ENCODE data around the gene PRODH. TPM values are rescaled to one million over a fixed set of nuclear protein-coding genes. Genes with fewer than 3 reads are reported as not detected.
"Not testable (repeated sequence)": the region's sequence is repeated elsewhere in the genome, so short reads cannot be mapped to it uniquely, and the experiment has no call there.

PRODH gene
- total RNA-seq, 1 donor, result not detected

DNA sequence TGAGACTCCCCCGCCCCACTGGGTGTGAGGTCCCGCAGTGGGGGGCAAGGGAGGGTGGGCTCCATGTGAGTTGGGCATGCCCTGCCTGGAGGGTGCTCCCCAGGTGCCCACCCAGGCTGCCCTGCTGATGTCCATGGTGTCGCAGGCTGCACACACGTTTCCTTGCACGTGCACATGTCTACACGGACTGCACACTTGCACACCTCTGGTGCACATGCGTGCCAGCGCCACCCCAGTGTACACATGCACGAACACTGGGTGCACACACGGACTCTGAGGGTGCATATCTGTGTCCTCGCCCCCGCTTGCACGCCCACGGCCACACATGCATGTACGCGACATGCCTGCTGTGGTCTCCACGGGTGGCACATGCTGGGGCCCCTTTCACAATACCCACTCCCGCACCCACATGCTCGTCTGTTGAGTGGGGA is 35.2 kb upstream of the PRODH start:
- H3K4me1 ChIP-seq (ENCODE audit: insufficient read depth, low read length), result peaks cover 3% of the 10 kb centered on the region
- H3K9me3 ChIP-seq (ENCODE audit: low read depth, low read length), result no peaks in the 10 kb centered on the region
- H3K27me3 ChIP-seq (ENCODE audit: insufficient read depth, low read length), result peaks cover 5% of the 10 kb centered on the region

DNA sequence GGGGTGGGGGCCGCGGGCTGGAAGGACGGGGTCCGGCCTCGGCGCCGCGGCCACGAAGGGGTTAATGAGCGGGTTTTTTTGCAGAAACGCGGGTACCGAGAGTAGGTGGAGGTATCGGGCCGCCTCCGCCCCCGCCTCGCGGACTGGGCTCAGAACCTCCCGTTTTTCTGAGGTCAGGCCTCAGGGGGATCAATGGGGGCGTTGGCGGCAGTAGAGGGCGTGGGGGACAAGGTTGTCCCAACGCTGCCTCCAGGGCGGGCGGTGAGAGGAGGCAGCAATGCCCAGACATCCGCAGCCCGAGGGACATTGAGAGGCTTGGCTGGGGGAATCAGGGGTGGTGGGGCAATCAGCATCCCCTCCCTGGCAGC is 34.8 kb upstream of the PRODH start:
- Histone ChIP-seq H3K9me3 (ENCODE audit: low read depth, low read length) (no peaks in the 10 kb centered on the region), H3K27me3 (ENCODE audit: insufficient read depth, low read length) (peaks cover 5% of the 10 kb centered on the region), H3K4me1 (ENCODE audit: insufficient read depth, low read length) (peaks cover 3% of the 10 kb centered on the region), H3K4me3 (ENCODE audit: low read length) (no peak overlapping the region)

More for the DNA sequence above, 35.2 kb upstream of the PRODH start:
- H3K4me3 ChIP-seq (ENCODE audit: low read length), result no peak overlapping the region

DNA sequence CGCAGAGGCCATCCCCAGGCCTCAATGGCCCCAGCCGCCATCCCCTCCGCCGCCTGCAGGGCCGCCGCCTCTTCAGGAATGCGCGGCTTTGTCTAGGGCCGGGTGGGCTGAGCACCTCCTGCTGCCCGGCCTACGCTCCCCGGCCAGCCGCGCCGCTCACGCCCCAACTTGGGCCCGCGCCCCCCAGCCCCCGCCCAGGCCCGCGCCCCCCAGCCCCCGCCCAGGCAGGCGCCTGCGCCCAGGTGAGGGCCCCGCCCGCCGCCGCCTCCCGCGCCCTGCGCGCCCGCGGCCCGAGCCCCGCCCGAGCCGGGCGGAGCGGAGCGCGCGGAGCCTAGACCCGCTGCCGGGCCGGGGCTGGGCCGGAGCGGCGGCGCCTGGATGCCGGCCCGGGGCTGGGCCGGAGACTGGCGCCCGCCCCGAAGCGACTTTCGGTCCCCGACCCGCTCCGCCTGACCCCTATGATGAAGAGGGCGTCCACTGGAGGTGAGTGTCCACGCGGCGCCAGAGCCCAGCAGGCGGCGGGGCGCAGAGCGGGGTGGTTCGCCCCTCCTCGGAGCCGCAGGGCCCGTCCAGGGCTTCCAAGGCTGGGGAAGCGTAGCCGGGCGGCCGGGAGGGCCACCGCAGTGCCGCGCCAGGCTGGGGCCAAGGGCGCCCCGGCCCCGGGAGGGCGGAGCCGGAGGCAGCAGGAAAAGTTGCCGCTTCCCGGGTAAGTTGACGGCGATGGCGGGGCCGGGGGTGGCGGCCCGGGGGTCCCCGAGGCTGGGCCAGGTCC is 34.3 kb upstream of the PRODH start:
- Histone ChIP-seq H3K27me3 (ENCODE audit: insufficient read depth, low read length) (peaks cover 5% of the 10 kb centered on the region), H3K9me3 (ENCODE audit: low read depth, low read length) (no peaks in the 10 kb centered on the region), H3K4me3 (ENCODE audit: low read length) (no peak overlapping the region), H3K4me1 (ENCODE audit: insufficient read depth, low read length) (peaks cover 3% of the 10 kb centered on the region)

DNA sequence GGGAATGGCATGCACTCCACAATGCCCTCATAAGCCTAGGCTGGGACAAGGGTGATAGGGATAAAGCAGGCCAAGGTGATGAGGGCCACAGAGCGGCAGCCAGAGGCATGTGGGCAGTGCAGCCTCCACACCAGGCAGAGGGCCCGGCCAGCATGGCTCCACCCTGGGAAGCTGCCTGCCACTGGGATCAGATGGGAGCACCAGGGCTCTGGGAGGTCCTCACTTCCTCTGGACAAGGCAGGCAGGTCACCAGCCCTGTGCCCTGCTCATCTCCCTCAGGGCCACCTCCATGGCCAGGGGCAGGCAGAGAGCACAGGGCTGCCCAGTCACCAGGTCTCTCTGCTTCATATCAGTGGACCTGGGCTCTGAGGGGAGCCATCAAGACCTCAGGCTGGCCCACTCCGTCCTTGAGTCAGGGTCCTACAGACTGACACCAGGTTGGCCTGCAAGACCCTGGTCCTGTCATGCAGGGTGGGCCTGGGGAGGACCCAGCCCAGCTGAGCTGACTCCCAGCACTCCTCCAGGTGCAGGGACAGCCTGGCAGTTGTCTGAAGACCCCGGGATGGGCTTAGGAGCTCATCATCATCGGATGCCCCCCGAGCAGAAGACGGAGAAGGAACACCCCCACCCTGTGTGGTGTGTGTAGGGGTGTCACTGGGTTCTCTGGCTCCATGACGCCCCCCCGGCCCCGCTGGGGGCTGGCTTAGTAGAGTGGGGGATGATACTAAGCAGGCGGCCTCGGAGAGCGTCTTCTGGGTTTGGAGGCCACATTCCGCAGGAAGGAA is 33.3 kb upstream of the PRODH start:
- not testable (repeated sequence) for H3K4me3 ChIP-seq (ENCODE audit: low read length); H3K27me3 ChIP-seq (ENCODE audit: insufficient read depth, low read length); H3K4me1 ChIP-seq (ENCODE audit: insufficient read depth, low read length); H3K9me3 ChIP-seq (ENCODE audit: low read depth, low read length)

DNA sequence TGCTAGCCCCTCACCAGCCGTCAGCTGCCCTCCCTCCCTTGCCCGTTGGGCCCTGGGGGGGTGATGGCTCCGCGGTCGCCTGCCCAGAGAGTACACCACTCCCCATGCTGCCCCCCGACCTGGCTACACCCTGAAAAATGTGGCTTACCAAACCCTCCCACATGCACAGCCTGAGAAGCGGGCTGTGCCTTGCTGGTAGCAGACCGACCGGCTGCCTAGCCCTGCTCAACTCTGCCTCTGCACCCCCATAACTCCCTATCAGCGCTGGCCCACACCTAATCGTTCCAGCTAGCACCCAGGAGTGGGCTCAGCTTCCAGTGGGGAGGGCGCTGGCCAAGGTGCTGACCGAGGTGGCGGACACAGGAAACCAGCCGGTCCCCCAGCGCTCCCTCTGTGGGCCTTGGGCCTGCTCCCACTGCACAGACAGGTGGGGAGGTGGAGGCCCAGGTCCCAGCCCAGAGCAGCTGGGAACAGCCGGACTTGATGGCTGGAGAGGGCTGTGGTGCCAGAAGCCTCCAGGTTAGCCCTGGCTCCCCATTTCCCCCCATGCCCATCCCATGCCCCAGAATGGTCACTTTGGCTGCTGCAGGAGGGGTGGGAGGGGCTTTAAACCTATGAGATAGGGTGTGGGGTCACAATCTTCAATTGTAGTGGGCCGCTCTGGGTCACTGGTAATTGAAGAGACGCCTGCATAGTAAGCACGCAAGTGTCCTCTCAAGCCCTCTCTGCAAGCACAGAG is 32.1 kb upstream of the PRODH start:
- Histone ChIP-seq H3K9me3 (ENCODE audit: low read depth, low read length) (no peaks in the 10 kb centered on the region), H3K27me3 (ENCODE audit: insufficient read depth, low read length) (peaks cover 5% of the 10 kb centered on the region)

DNA sequence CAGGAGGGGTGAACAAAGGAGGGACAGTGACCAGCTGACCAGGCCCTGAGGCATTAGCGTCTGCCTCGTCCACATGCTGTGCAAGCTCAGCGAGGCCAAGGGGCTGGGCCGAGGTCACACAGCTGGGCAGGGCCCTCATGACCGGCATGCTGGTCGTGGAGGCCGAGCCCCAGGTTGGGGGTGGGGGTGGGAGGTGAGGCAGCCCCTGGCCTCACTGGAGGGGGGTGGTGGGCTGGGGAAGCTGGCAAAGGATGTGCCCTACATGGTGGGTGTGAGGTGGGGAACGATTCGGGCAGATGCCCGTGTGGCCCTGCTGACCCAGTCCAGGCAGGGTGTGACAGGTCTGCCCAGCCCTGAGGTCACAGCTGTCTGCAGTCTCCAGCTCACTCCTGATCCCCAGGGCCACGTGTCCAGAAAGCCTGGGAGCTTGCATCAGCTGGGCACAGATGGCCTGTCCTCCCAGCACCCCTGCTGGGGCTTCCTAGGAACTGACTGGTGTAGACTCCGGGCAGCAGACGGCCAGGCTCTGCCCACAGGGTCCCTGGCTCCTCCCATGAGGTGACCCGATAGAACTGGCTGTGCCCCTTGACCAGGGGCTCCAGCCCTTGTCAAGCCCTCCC is 31.4 kb upstream of the PRODH start:
- H3K4me1 ChIP-seq (ENCODE audit: insufficient read depth, low read length); H3K27me3 ChIP-seq (ENCODE audit: insufficient read depth, low read length); H3K9me3 ChIP-seq (ENCODE audit: low read depth, low read length); H3K4me3 ChIP-seq (ENCODE audit: low read length): not testable (repeated sequence)

More for the DNA sequence above, 32.1 kb upstream of the PRODH start:
- H3K4me3 ChIP-seq (ENCODE audit: low read length), result no peak overlapping the region
- peaks cover 3% of the 10 kb centered on the region for H3K4me1 ChIP-seq (ENCODE audit: insufficient read depth, low read length)

DNA sequence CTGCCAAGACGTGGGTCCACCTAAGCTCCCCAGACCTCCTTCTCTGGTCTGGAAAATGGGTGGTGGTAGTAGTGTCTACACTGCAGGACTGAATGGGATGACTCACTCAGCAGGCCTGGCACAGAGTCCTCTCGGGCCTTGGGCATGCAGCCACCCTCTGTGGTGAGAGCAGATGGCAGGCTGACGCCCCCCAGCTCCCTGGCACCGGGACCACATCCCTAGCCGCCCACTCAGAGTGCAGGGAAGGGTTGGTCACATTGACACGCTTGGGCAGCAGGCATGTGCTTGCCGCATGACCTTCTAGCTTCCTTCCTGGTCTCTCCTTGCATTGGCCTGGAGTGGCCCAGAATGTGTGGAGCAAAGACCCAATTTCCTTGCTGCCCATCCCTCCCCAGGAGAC is 30.7 kb upstream of the PRODH start:
- H3K4me1 ChIP-seq (ENCODE audit: insufficient read depth, low read length), result peaks cover 3% of the 10 kb centered on the region
- peaks cover 5% of the 10 kb centered on the region for H3K27me3 ChIP-seq (ENCODE audit: insufficient read depth, low read length)

DNA sequence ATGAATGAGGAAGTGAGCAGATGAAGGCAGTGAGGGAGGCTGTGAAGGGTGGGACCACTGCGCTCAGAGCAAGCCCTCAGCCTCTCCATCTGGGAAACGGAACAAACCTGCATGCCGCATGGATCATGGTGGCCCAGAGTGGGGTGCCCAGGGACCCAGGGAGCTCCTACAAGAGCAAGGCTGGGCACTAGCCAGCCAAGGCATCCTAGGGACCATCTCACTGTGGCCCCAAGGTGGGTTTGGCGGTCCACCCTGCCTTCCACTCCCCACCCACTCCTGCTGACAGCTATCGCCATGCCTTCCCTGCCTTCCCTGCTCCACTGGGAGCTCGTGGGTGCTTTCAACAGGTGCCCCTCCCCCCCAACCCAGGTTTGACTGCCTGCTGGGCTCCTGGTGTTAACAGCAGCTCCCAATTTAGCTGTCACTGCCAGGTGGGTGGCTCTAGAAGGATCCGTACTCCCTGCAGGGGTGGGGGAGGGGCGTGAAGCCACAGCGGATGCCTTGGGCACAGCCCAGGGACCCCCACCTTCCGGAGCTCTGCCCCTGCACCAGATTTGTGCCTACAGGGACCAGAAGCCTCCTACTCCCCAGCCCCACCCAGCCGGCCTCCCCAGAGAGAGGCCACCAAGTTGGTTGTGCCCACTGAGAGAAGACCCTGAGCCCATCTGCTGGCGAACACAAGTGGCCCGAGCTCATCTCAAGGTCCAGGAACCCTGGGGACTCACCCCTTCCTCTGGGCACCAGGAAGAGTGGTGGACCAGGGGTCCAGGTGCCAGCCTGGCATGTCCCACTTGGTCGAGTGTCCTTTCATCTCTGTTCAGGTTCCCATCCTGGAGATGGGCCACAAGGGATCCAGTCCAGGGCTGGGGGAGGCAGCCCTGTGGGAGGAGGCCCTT is 29.7 kb upstream of the PRODH start:
- H3K4me3 ChIP-seq (ENCODE audit: low read length), result no peak overlapping the region
- H3K9me3 ChIP-seq (ENCODE audit: low read depth, low read length), result no peaks in the 10 kb centered on the region
- H3K27me3 ChIP-seq (ENCODE audit: insufficient read depth, low read length), result no peaks in the 10 kb centered on the region
- peaks cover 3% of the 10 kb centered on the region for H3K4me1 ChIP-seq (ENCODE audit: insufficient read depth, low read length)

More for the DNA sequence above, 30.7 kb upstream of the PRODH start:
- no peaks in the 10 kb centered on the region for H3K9me3 ChIP-seq (ENCODE audit: low read depth, low read length)
- no peak overlapping the region for H3K4me3 ChIP-seq (ENCODE audit: low read length)

DNA sequence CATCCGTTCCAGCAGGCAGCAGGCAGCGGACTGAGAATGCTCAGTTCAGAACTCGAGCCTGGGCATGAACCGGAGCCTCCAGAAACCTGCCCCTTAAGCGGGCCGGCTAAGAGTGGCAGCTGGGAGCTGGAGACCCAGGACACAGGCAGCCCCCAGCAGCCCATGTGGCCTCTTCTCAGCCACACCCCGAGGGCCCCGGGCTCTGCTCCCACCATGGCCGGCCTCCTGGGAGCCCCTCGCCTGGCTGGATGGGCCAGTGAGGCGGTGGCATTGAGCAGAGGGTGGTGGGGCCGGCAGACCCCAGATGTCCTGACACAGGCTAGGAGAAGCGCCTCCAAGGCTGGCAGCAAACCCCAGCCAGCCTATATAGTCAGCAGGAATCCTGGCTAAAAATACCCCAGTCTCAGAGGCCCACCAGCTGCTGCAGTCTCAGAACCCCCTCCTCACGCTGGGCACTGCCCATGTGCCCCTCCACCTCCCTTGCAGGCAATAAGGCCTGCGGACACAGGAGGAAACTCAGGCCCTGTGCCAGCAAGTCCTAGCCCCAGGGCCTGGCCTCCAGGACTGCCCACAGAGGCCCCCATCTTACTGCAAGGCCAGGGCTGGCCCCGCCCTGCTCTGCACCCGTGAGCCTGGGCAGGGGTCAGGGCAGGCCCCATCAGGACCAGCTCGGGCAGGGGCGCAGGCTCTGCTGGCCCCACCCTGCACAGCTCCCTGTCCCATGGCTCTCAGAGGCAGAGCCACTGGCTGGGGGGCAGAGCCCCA is 28.6 kb upstream of the PRODH start:
- not testable (repeated sequence) for H3K9me3 ChIP-seq (ENCODE audit: low read depth, low read length); H3K27me3 ChIP-seq (ENCODE audit: insufficient read depth, low read length); H3K4me1 ChIP-seq (ENCODE audit: insufficient read depth, low read length); H3K4me3 ChIP-seq (ENCODE audit: low read length)

DNA sequence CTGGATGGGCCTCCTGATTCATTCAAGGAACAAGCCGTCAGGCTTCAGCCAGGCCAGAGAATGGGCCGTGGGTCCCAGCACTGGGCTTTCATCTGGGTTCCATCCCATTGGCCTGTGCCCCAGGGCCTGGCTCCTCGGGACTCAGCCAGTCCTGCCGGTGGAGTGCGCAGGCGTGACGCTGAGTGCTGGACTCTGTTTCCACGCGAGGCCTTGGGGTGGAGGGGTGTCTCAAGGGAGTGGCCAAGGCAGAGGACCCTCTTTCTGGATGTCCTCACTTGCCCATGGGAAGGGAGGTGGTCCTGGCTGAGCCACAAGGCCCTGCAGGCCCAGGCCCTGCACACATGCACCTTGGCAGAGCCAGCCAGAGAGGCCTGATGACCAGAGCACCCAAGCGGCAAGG is 28.0 kb upstream of the PRODH start:
- H3K4me1 ChIP-seq (ENCODE audit: insufficient read depth, low read length); H3K9me3 ChIP-seq (ENCODE audit: low read depth, low read length); H3K27me3 ChIP-seq (ENCODE audit: insufficient read depth, low read length); H3K4me3 ChIP-seq (ENCODE audit: low read length): not testable (repeated sequence)

DNA sequence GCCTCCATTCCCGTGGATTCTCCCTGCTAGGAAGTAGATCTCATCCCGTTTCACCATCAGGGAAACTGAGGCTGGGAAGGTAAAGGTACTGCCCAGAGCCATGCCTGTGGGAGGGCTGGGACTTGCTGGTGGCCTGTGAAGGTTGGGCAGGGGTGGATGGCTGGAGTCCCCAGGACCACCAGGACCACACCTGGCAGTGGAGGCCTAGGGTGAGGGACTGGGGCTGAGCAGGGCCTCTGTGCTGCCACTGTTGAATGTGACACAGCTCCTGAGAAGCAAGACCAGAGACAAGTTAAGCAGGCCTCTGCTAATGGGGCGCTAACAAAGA is 26.2 kb upstream of the PRODH start:
- H3K4me1 ChIP-seq (ENCODE audit: insufficient read depth, low read length), result no peaks in the 10 kb centered on the region
- H3K27me3 ChIP-seq (ENCODE audit: insufficient read depth, low read length), result no peaks in the 10 kb centered on the region
- no peaks in the 10 kb centered on the region for H3K9me3 ChIP-seq (ENCODE audit: low read depth, low read length)
- H3K4me3 ChIP-seq (ENCODE audit: low read length), result no peak overlapping the region

DNA sequence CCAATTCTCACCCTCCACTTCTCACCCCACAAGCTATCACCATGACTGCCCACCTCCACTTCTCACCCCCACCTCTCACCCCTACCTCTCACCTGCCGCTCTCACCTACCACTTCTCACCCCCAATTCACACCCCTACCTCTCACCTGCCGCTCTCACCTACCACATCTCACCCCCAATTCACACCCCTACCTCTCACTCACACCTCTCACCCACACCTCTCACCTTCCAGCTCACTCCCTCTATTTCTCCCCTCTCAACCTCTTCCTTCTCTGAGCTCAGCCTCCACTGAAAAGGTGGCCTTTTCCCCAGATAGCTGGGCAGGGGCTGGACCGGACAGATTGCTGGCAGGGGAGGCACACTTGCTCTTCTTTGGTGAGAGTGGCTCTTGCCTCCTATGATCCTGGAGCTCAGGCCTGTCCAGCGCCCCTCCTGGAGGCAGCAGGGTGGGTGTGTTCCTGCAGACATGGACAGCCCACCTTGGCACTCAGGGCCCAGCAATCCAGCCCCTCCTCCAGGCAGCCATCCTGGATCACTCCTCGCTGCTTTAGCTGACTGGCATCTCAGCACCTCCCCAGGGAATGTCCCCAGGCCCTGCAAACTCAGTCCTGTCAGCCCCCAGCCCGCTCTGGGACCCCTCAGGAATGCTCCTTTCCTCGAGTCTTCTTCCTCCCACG is 25.7 kb upstream of the PRODH start:
- H3K4me1 ChIP-seq (ENCODE audit: insufficient read depth, low read length); H3K27me3 ChIP-seq (ENCODE audit: insufficient read depth, low read length): not testable (repeated sequence)

DNA sequence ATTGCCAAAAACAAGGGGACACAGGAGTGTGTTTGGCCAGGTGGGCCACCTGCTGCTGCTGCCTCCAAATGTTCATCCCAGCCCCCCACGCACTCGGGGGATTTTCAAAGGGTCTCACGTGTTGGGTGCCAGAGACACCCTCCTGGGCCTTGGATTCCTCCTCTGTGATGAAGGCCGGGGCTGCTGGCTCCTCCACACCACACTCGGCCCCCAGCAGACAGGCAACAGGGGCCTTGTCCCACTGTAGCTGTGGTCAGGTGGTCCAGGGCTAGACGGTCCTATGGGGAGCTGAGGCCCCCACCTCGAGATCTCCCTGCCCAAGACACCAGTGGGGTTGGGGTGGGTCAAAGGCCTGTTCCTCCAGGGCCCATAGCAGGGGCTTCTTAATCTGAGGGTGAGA is 25.1 kb upstream of the PRODH start:
- H3K4me3 ChIP-seq (ENCODE audit: low read length); H3K27me3 ChIP-seq (ENCODE audit: insufficient read depth, low read length); H3K9me3 ChIP-seq (ENCODE audit: low read depth, low read length); H3K4me1 ChIP-seq (ENCODE audit: insufficient read depth, low read length): not testable (repeated sequence)

More for the DNA sequence above, 25.7 kb upstream of the PRODH start:
- not testable (repeated sequence) for H3K9me3 ChIP-seq (ENCODE audit: low read depth, low read length); H3K4me3 ChIP-seq (ENCODE audit: low read length)
